ENCODE data around the gene MYO18A. TPM values are rescaled to one million over a fixed set of nuclear protein-coding genes. Genes with fewer than 3 reads are reported as not detected.

The MYO18A gene
- total RNA-seq, 1 donor from 2014 or later, result 45.9 TPM

GRCh38 chr17:29086628-29087332 lies 93.4 kb downstream of the MYO18A start:
- Histone ChIP-seq H3K9ac (ENCODE audit: low read length) (no peak overlapping the region), H2AFZ (ENCODE audit: low read depth, low read length) (no peak overlapping the region), H3K27ac (ENCODE audit: low read depth, low read length) (no peak overlapping the region), H3K9me3 (ENCODE audit: insufficient read depth, low read depth, low read length) (no peaks in the 10 kb centered on the region), H3K79me2 (ENCODE audit: insufficient read depth, low read length) (no peaks in the 10 kb centered on the region), H3K4me1 (ENCODE audit: insufficient read depth, low read length) (peaks cover 7% of the 10 kb centered on the region), H3K4me2 (ENCODE audit: low read length) (no peak overlapping the region), H3K4me3 (ENCODE audit: insufficient read depth, low read depth, low read length) (no peak overlapping the region), H3K36me3 (ENCODE audit: insufficient read depth, low read length) (peaks cover 3% of the 10 kb centered on the region), H4K20me1 (ENCODE audit: insufficient read depth, low read length) (no peaks in the 10 kb centered on the region), H3K27me3 (ENCODE audit: insufficient read depth, low read length) (no peaks in the 10 kb centered on the region)
- Mint-ChIP-seq H3K27ac (ENCODE audit: unreplicated experiment) (peak overlapping the region; percentile 58), H3K36me3 (ENCODE audit: low read depth, unreplicated experiment) (peaks cover 27% of the 10 kb centered on the region), H3K4me3 (ENCODE audit: unreplicated experiment) (no peak overlapping the region), H3K4me1 (ENCODE audit: low read depth, unreplicated experiment) (no peaks in the 10 kb centered on the region), H3K9me3 (ENCODE audit: unreplicated experiment) (no peaks in the 10 kb centered on the region), H3K27me3 (ENCODE audit: low read depth, unreplicated experiment) (no peaks in the 10 kb centered on the region)
- FAIRE-seq (no peak), DNase-seq (ENCODE audit: low read depth) (no peak)
- TF ChIP-seq EZH2 (IDR thresholded peaks at IDR 0.05; ENCODE audit: insufficient read depth, low read length), result no peak
- TF ChIP-seq CTCF (IDR thresholded peaks at IDR 0.05; ENCODE audit: insufficient read depth, low read depth, low read length), result no peak

- H3K27me3 Mint-ChIP-seq (ENCODE audit: low read depth, unreplicated experiment), result no peaks in the 10 kb centered on the region
- Histone ChIP-seq H3K27ac (ENCODE audit: low read depth, low read length) (no peak overlapping the region), H4K20me1 (ENCODE audit: insufficient read depth, low read length) (no peaks in the 10 kb centered on the region), H3K36me3 (ENCODE audit: insufficient read depth, low read length) (peaks cover 3% of the 10 kb centered on the region), H2AFZ (ENCODE audit: low read depth, low read length) (no peak overlapping the region), H3K9me3 (ENCODE audit: insufficient read depth, low read depth, low read length) (no peaks in the 10 kb centered on the region), H3K4me1 (ENCODE audit: insufficient read depth, low read length) (peaks cover 7% of the 10 kb centered on the region), H3K79me2 (ENCODE audit: insufficient read depth, low read length) (no peaks in the 10 kb centered on the region), H3K27me3 (ENCODE audit: insufficient read depth, low read length) (no peaks in the 10 kb centered on the region), H3K9ac (ENCODE audit: low read length) (no peak overlapping the region), H3K4me3 (ENCODE audit: insufficient read depth, low read depth, low read length) (no peak overlapping the region), H3K4me2 (ENCODE audit: low read length) (no peak overlapping the region)
- H3K4me3 Mint-ChIP-seq (ENCODE audit: unreplicated experiment), result no peak overlapping the region
- DNase-seq (ENCODE audit: low read depth) (no peak), FAIRE-seq (no peak)
- H3K36me3 Mint-ChIP-seq (ENCODE audit: low read depth, unreplicated experiment), result peaks cover 21% of the 10 kb centered on the region
- H3K4me1 Mint-ChIP-seq (ENCODE audit: low read depth, unreplicated experiment), result no peaks in the 10 kb centered on the region
- no peaks in the 10 kb centered on the region for H3K9me3 Mint-ChIP-seq (ENCODE audit: unreplicated experiment)
- TF ChIP-seq CTCF (IDR thresholded peaks at IDR 0.05; ENCODE audit: insufficient read depth, low read depth, low read length) (no peak), EZH2 (IDR thresholded peaks at IDR 0.05; ENCODE audit: insufficient read depth, low read length) (no peak)
- H3K27ac Mint-ChIP-seq (ENCODE audit: unreplicated experiment), result no peak overlapping the region
Observed at GRCh38 chr17:29085223-29085622, 95.0 kb downstream of the MYO18A start.

- Histone ChIP-seq H2AFZ (ENCODE audit: low read depth, low read length) (no peak overlapping the region), H3K79me2 (ENCODE audit: insufficient read depth, low read length) (no peaks in the 10 kb centered on the region), H3K4me3 (ENCODE audit: insufficient read depth, low read depth, low read length) (no peak overlapping the region), H3K27ac (ENCODE audit: low read depth, low read length) (no peak overlapping the region), H3K4me1 (ENCODE audit: insufficient read depth, low read length) (peaks cover 7% of the 10 kb centered on the region), H3K36me3 (ENCODE audit: insufficient read depth, low read length) (peaks cover 3% of the 10 kb centered on the region), H3K27me3 (ENCODE audit: insufficient read depth, low read length) (no peaks in the 10 kb centered on the region), H3K4me2 (ENCODE audit: low read length) (no peak overlapping the region), H3K9me3 (ENCODE audit: insufficient read depth, low read depth, low read length) (no peaks in the 10 kb centered on the region), H4K20me1 (ENCODE audit: insufficient read depth, low read length) (no peaks in the 10 kb centered on the region), H3K9ac (ENCODE audit: low read length) (no peak overlapping the region)
- FAIRE-seq, result no peak
- H3K27ac Mint-ChIP-seq (ENCODE audit: unreplicated experiment), result no peak overlapping the region
- no peaks in the 10 kb centered on the region for H3K27me3 Mint-ChIP-seq (ENCODE audit: low read depth, unreplicated experiment)
- no peaks in the 10 kb centered on the region for H3K9me3 Mint-ChIP-seq (ENCODE audit: unreplicated experiment)
- no peak overlapping the region for H3K4me3 Mint-ChIP-seq (ENCODE audit: unreplicated experiment)
- H3K4me1 Mint-ChIP-seq (ENCODE audit: low read depth, unreplicated experiment), result no peaks in the 10 kb centered on the region
- H3K36me3 Mint-ChIP-seq (ENCODE audit: low read depth, unreplicated experiment), result peaks cover 21% of the 10 kb centered on the region
- TF ChIP-seq CTCF (IDR thresholded peaks at IDR 0.05; ENCODE audit: insufficient read depth, low read depth, low read length), result no peak
- TF ChIP-seq EZH2 (IDR thresholded peaks at IDR 0.05; ENCODE audit: insufficient read depth, low read length), result no peak
- peak; percentile 12 for DNase-seq (ENCODE audit: low read depth)
Observed at GRCh38 chr17:29084541-29085146, 95.6 kb downstream of the MYO18A start.
